A549 (cell line): ENCODE results near the gene CD53. TPM values are rescaled to one million over a fixed set of nuclear protein-coding genes. Genes with fewer than 3 reads are reported as not detected.
"Not testable (repeated sequence)": the region's sequence is repeated elsewhere in the genome, so short reads cannot be mapped to it uniquely, and the experiment has no call there.

Experiments
- ATAC-seq, 2 experiments: fragments of 200-7000 bp in 1 of 2; fragments of >200 bp in 1 of 2; cut with Nextera tagmentation in 1 of 2; cut with Tn5 transposase in 1 of 2; 3 replicates each; pipeline versions ENCODE4 v1.8.0 to v1.9.1; 2018 to 2020; ENCODE audit warnings: mild to moderate bottlenecking in 1 of 2, moderate library complexity in 1 of 2
- CTCF ChIA-PET: fragments of 300-600 bp; sonication (Branson Sonifier 250); formaldehyde crosslinking; extraction: SDS; loops from one replicate; lab custom pipeline; 2021; ENCODE audit warnings: antibody characterized with exemption, inconsistent platforms; lab: Yijun Ruan, JAX
- POLR2A ChIA-PET: fragments of 350-600 bp; formaldehyde crosslinking; extraction: SDS; loops from one replicate; lab custom pipeline; 2021; ENCODE audit warnings: antibody characterized with exemption, inconsistent platforms; lab: Yijun Ruan, JAX
- DNase-seq, 2 experiments: peaks; one replicate each; pipeline versions ENCODE4 v3.0.0 to v3.0.0-alpha.2; 2011 to 2016; ENCODE audit warnings: low read depth in 1 of 2, low spot score in 1 of 2
- FAIRE-seq: peaks from 2 replicates; lab custom pipeline; 2011; peaks lifted over from hg19 to GRCh38; lab: Jason Lieb, UNC
- H3K27ac ChIP-seq, 2 experiments: fragments of >200 bp; sonication (Bioruptor Twin); formaldehyde crosslinking; 3 replicates each; pipeline ENCODE4 v1.5.1; 2016 to 2017
- H3K4me1 ChIP-seq: fragments of >200 bp; sonication (Bioruptor Twin); formaldehyde crosslinking; 3 replicates; pipeline ENCODE4 v1.6.1; 2016
- H3K4me2 ChIP-seq: fragments of >200 bp; sonication (Bioruptor Twin); formaldehyde crosslinking; 3 replicates; pipeline ENCODE4 v1.6.1; 2016
- H3K4me3 ChIP-seq: fragments of >200 bp; sonication (Bioruptor Twin); formaldehyde crosslinking; 3 replicates; pipeline ENCODE4 v1.5.1; 2016
- H3K9me3 ChIP-seq: fragments of >200 bp; sonication (Bioruptor Twin); formaldehyde crosslinking; 3 replicates; pipeline ENCODE4 v1.6.1; 2016
- BHLHE40 ChIP-seq: IDR thresholded peaks from 2 replicates; pipeline ENCODE4 v1.6.1; 2012; ENCODE audit warnings: low read depth, low read length, inconsistent platforms
- CBX2 ChIP-seq: fragments of 200-600 bp; sonication (generic); IDR thresholded peaks from 2 replicates; pipeline ENCODE4 v1.6.1; 2016; ENCODE audit warnings: low read depth, mild to moderate bottlenecking, borderline replicate concordance
- CBX8 ChIP-seq: fragments of 200-600 bp; sonication (generic); IDR thresholded peaks from 2 replicates; pipeline ENCODE4 v1.6.1; 2016
- CHD2 ChIP-seq: fragments of 150-350 bp; IDR thresholded peaks from 2 replicates; pipeline ENCODE4 v1.6.1; 2014; ENCODE audit warnings: low read length; ENCODE audit not compliant: partially characterized antibody
- CTCF ChIP-seq: fragments of >200 bp; sonication (Bioruptor Twin); formaldehyde crosslinking; IDR thresholded peaks from 3 replicates; pipeline ENCODE4 v1.5.1; 2016
- E2F6 ChIP-seq: IDR thresholded peaks from 2 replicates; pipeline ENCODE4 v1.6.1; 2012; ENCODE audit warnings: low read depth, borderline replicate concordance
- EHF ChIP-seq: fragments of 250-450 bp; sonication (Bioruptor Pico); IDR thresholded peaks from 2 replicates; pipeline ENCODE4 v1.5.0; 2020; ENCODE audit warnings: mild to moderate bottlenecking
- EHMT2 ChIP-seq: fragments of 200-600 bp; sonication (generic); IDR thresholded peaks from 2 replicates; pipeline ENCODE4 v1.6.1; 2016; ENCODE audit warnings: antibody characterized with exemption, low read depth, mild to moderate bottlenecking, moderate library complexity
- FOXS1 ChIP-seq: fragments of 250-450 bp; sonication (Bioruptor Pico); IDR thresholded peaks from 2 replicates; pipeline ENCODE4 v1.5.0; 2020; ENCODE audit warnings: mild to moderate bottlenecking, moderate library complexity
- GATA3 ChIP-seq: IDR thresholded peaks from 2 replicates; pipeline ENCODE4 v1.6.1; 2012; ENCODE audit warnings: borderline replicate concordance
- HDAC2 ChIP-seq: fragments of 200-600 bp; sonication (generic); IDR thresholded peaks from 2 replicates; pipeline ENCODE4 v1.6.1; 2016
- JUNB ChIP-seq: fragments of >200 bp; sonication (Bioruptor Twin); formaldehyde crosslinking; IDR thresholded peaks from 2 replicates; pipeline ENCODE4 v1.6.1; 2016
- MAX ChIP-seq: IDR thresholded peaks from 2 replicates; pipeline ENCODE4 v1.6.1; 2012
- NFE2L2 ChIP-seq: fragments of 150-350 bp; conservative IDR thresholded peaks from 2 replicates; pipeline ENCODE4 v1.6.1; 2014; ENCODE audit warnings: low read length
- NR3C1 ChIP-seq: fragments of >200 bp; sonication (Bioruptor Twin); formaldehyde crosslinking; IDR thresholded peaks from 3 replicates; pipeline ENCODE4 v1.6.1; 2017
- RAD21 ChIP-seq, 2 experiments: fragments of >200 bp in 1 of 2; sonication (Bioruptor Twin) in 1 of 2; formaldehyde crosslinking in 1 of 2; IDR thresholded peaks in 1 of 2; conservative IDR thresholded peaks in 1 of 2; 2 replicates in 1 of 2; 3 replicates in 1 of 2; pipeline ENCODE4 v1.6.1; 2012 to 2018; ENCODE audit warnings: inconsistent platforms in 1 of 2
- RARB ChIP-seq: fragments of 250-450 bp; sonication (Bioruptor Pico); IDR thresholded peaks from 2 replicates; pipeline ENCODE4 v1.8.0; 2021; ENCODE audit warnings: mild to moderate bottlenecking, moderate library complexity
- RFX5 ChIP-seq: fragments of 450-650 bp; IDR thresholded peaks from 2 replicates; pipeline ENCODE4 v1.7.1; 2014; ENCODE audit warnings: antibody characterized with exemption, mild to moderate bottlenecking, moderate library complexity
- SMC3 ChIP-seq: fragments of >200 bp; sonication (Bioruptor Twin); formaldehyde crosslinking; IDR thresholded peaks from 3 replicates; pipeline ENCODE4 v1.6.1; 2018; ENCODE audit warnings: inconsistent platforms
- SREBF2 ChIP-seq: fragments of 450-650 bp; IDR thresholded peaks from 2 replicates; pipeline ENCODE4 v1.6.1; 2014; ENCODE audit warnings: mild to moderate bottlenecking, moderate library complexity
- USF2 ChIP-seq: fragments of 450-650 bp; IDR thresholded peaks from 2 replicates; pipeline ENCODE4 v1.6.1; 2014; ENCODE audit warnings: antibody characterized with exemption
- ZC3H11A ChIP-seq: fragments of 450-650 bp; IDR thresholded peaks from 2 replicates; pipeline ENCODE4 v1.6.1; 2014; ENCODE audit warnings: antibody characterized with exemption, mild to moderate bottlenecking
- WGBS: methylation state at CpG from one replicate; pipeline ENCODE4 v1.1.6; 2017; ENCODE audit errors: missing lambda C conversion rate; 5-methylcytosine and 5-hydroxymethylcytosine counted together
- polyA plus RNA-seq, 4 experiments: library from polyadenylated mRNA; depleted of rRNA in 3 of 4; stranded (reverse); fragments of >200 nt; fragmentation: RNase III in 1 of 4; extraction: RNeasy Plus Mini Kit Qiagen cat#74134 plus additional on column Dnase treatment in 1 of 4; gene quantifications; 2 replicates in 3 of 4; 3 replicates in 1 of 4; pipeline ENCODE4 v1.2.3, GENCODE V29; 2011 to 2017

The CD53 gene
- polyA plus RNA-seq, 2 of the 4 experiments (the other 2 are of a cell fraction): not detected

GRCh38 chr1:110829955-110830553 lies 42.9 kb upstream of the CD53 start:
- CTCF ChIA-PET: interaction anchor here (0.6 to 1.6 kb wide), 3 partner anchors 18 to 699 kb away, joined by 3 to 5 read pairs (median 3); no protein-coding TSS in a partner anchor

GRCh38 chr1:110833779-110834178 lies 39.2 kb upstream of the CD53 start:
- CTCF ChIA-PET: interaction anchor here (1.3 kb wide), 1 partner anchor 50 kb away, joined by 3 read pairs; no protein-coding TSS in a partner anchor
- 4% methylated on average over 2 of the region's 3 CpGs for WGBS
- POLR2A ChIA-PET, FAIRE-seq, H3K4me3 ChIP-seq, H3K4me2 ChIP-seq, H3K4me1 ChIP-seq, H3K27ac ChIP-seq, ATAC-seq, DNase-seq, H3K9me3 ChIP-seq: not testable (repeated sequence)

More at GRCh38 chr1:110829955-110830553, 42.9 kb upstream of the CD53 start:
- POLR2A ChIA-PET: no interaction called here
- no peak overlapping the region for H3K27ac ChIP-seq
- DNase-seq (peak; percentile 3 to 42), ATAC-seq (peak; percentile 47 to 71; a peak in 3 of 6 replicates), FAIRE-seq (no peak)
- no peak overlapping the region for H3K4me2 ChIP-seq
- TF ChIP-seq RAD21 (conservative IDR thresholded peaks at IDR 0.05 in 1 of 2, IDR thresholded peaks at IDR 0.05 in 1 of 2) (0 out of 5 replicates have a peak, but pooled peaks of 1 of the 2 experiments have one; percentile 22), CTCF (peak; percentile 34), NFE2L2 (no peak)
- WGBS: 8% methylated on average over 5 of the region's 5 CpGs
- H3K9me3 ChIP-seq: no peaks in the 10 kb centered on the region
- no peak overlapping the region for H3K4me3 ChIP-seq
- no peaks in the 10 kb centered on the region for H3K4me1 ChIP-seq

- ChIA-PET POLR2A (no interaction called here), CTCF (interaction anchor here (0.6 to 0.7 kb wide), 2 partner anchors 64 to 995 kb away, joined by 3 to 4 read pairs; no protein-coding TSS in a partner anchor)
- Histone ChIP-seq H3K9me3 (no peaks in the 10 kb centered on the region), H3K4me3 (no peak overlapping the region), H3K4me1 (no peaks in the 10 kb centered on the region), H3K27ac (no peak overlapping the region), H3K4me2 (no peak overlapping the region)
- ATAC-seq: no peak
- no peak for DNase-seq
- 13% methylated on average over 4 of the region's 4 CpGs for WGBS
- TF ChIP-seq SMC3 (no peak), CBX2 (no peak), JUNB (no peak), FOXS1 (CRISPR knock-in tag) (no peak), CBX8 (no peak), E2F6 (no peak), GATA3 (no peak), USF2 (no peak), MAX (no peak), SREBF2 (no peak), HDAC2 (no peak), CHD2 (no peak), NR3C1 (no peak), BHLHE40 (no peak), RAD21 (conservative IDR thresholded peaks at IDR 0.05 in 1 of 2, IDR thresholded peaks at IDR 0.05 in 1 of 2) (no peak), ZC3H11A (no peak), EHMT2 (no peak), RFX5 (no peak), EHF (no peak), RARB (CRISPR knock-in tag) (no peak)
- TF ChIP-seq, all 56 proteins: peak for 0
- no peak for FAIRE-seq
Observed at GRCh38 chr1:110846861-110847260, 26.1 kb upstream of the CD53 start.
